B cell (primary cell): ENCODE results near the gene ETNPPL. TPM values are rescaled to one million over a fixed set of nuclear protein-coding genes. Genes with fewer than 3 reads are reported as not detected.

Experiments used
- ATAC-seq: fragments of 200-7000 bp; cut with Tn5 transposase; one replicate; pipeline ENCODE4 v1.10.0; 2021; ENCODE audit warnings: low read depth, mild to moderate bottlenecking, moderate number of reproducible peaks, moderate library complexity
- CTCF ChIA-PET: fragments of 350-600 bp; sonication (Branson Sonifier 250); formaldehyde crosslinking; loops from one replicate; lab custom pipeline; 2021; ENCODE audit warnings: antibody characterized with exemption, inconsistent platforms; lab: Charles Lee
- POLR2A ChIA-PET: fragments of 350-600 bp; sonication (Branson Sonifier 250); formaldehyde crosslinking; loops from one replicate; lab custom pipeline; 2021; ENCODE audit warnings: antibody characterized with exemption; lab: Charles Lee
- DNase-seq: peaks from one replicate; pipeline ENCODE4 v3.0.0; 2013
- H2AFZ ChIP-seq: 2 replicates; pipeline ENCODE4 v1.6.1; 2012; ENCODE audit warnings: mild to moderate bottlenecking, low read depth, low read length; ENCODE audit not compliant: insufficient read depth, poor library complexity, severe bottlenecking
- H3K27ac ChIP-seq, 2 donors: 1 replicate in 1 of 2; 2 replicates in 1 of 2; pipeline ENCODE4 v1.5.1; 2012 to 2013; ENCODE audit warnings: low read length in 2 of 2, mild to moderate bottlenecking in 2 of 2, moderate library complexity in 1 of 2
- H3K27me3 ChIP-seq, 4 experiments: fragments of 200-600 bp in 1 of 4; sonication (generic) in 1 of 4; replicated peaks in 1 of 4; 1 replicate in 2 of 4; 2 replicates in 2 of 4; pipeline versions ENCODE4 v1.6.1 to v1.7.0; 2013 to 2016; ENCODE audit warnings: low read length in 3 of 4, mild to moderate bottlenecking in 2 of 4, mixed read lengths in 1 of 4, moderate library complexity in 1 of 4; ENCODE audit not compliant: insufficient read depth in 4 of 4, control insufficient read depth in 3 of 4; ENCODE audit errors: control extremely low read depth in 1 of 4
- H3K36me3 ChIP-seq, 2 experiments: replicated peaks in 1 of 2; 1 replicate in 1 of 2; 2 replicates in 1 of 2; pipeline versions ENCODE4 v1.6.1 to v1.7.1; 2013; ENCODE audit warnings: low read length in 1 of 2; ENCODE audit not compliant: insufficient read depth in 2 of 2, control insufficient read depth in 1 of 2; ENCODE audit errors: control extremely low read depth in 1 of 2, extremely low read depth in 1 of 2
- H3K4me1 ChIP-seq, 2 donors: fragments of 200-600 bp in 1 of 2; sonication (generic) in 1 of 2; 1 replicate in 1 of 2; 2 replicates in 1 of 2; pipeline versions ENCODE4 v1.5.1 to v1.6.1; 2013 to 2017; ENCODE audit warnings: low read length in 2 of 2; ENCODE audit not compliant: control insufficient read depth in 2 of 2, insufficient read depth in 2 of 2
- H3K4me2 ChIP-seq: replicated peaks from 2 replicates; pipeline ENCODE3; 2012; ENCODE audit warnings: mild to moderate bottlenecking, low read depth, low read length; ENCODE audit not compliant: poor library complexity, severe bottlenecking
- H3K4me3 ChIP-seq, 5 experiments: fragments of 200-600 bp in 1 of 5; sonication (generic) in 1 of 5; 1 replicate in 3 of 5; 2 replicates in 2 of 5; pipeline versions ENCODE4 v1.5.1 to v1.7.0; 2011 to 2016; ENCODE audit warnings: low read length in 4 of 5, mild to moderate bottlenecking in 4 of 5, low read depth in 2 of 5, control low read depth in 1 of 5, moderate library complexity in 1 of 5; ENCODE audit not compliant: insufficient read depth in 1 of 5; ENCODE audit errors: control extremely low read depth in 1 of 5, extremely low read depth in 1 of 5
- H3K79me2 ChIP-seq: fragments of 200-600 bp; sonication (generic); one replicate; pipeline ENCODE4 v1.6.0; 2016; ENCODE audit warnings: low read length; ENCODE audit not compliant: control insufficient read depth, insufficient read depth
- H3K9ac ChIP-seq: fragments of 200-600 bp; sonication (generic); 2 replicates; pipeline ENCODE4 v1.6.1; 2017; ENCODE audit warnings: mild to moderate bottlenecking, low read length, moderate library complexity
- H3K9me3 ChIP-seq, 3 donors: one replicate each; pipeline versions ENCODE4 v1.6.1 to v1.7.1; 2013; ENCODE audit warnings: low read length in 2 of 3; ENCODE audit not compliant: control insufficient read depth in 2 of 3, insufficient read depth in 1 of 3; ENCODE audit errors: control extremely low read depth in 1 of 3
- H4K20me1 ChIP-seq: 2 replicates; pipeline ENCODE4 v1.6.0; 2012; ENCODE audit warnings: mild to moderate bottlenecking, low read length; ENCODE audit not compliant: insufficient read depth, control insufficient read depth, poor library complexity, severe bottlenecking
- H3K27ac Mint-ChIP-seq: one replicate; pipeline ENCODE4 v1.8.0; 2021; ENCODE audit warnings: mixed read lengths
- H3K27me3 Mint-ChIP-seq: one replicate; pipeline ENCODE4 v1.8.0; 2021; ENCODE audit warnings: mixed read lengths
- H3K4me1 Mint-ChIP-seq: one replicate; pipeline ENCODE4 v1.8.0; 2021; ENCODE audit warnings: mixed read lengths
- H3K4me3 Mint-ChIP-seq: one replicate; pipeline ENCODE4 v1.8.0; 2021; ENCODE audit warnings: mixed read lengths
- H3K9me3 Mint-ChIP-seq: one replicate; pipeline ENCODE4 v1.8.0; 2022; ENCODE audit warnings: mixed read lengths; ENCODE audit not compliant: insufficient read depth
- CTCF ChIP-seq: fragments of 200-600 bp; IDR thresholded peaks from one replicate; pipeline ENCODE4 v1.8.0; 2022; ENCODE audit warnings: antibody characterized with exemption, mild to moderate bottlenecking
- EZH2 ChIP-seq: IDR thresholded peaks from 2 replicates; pipeline ENCODE4 v1.6.1; 2012; ENCODE audit warnings: borderline replicate concordance, low read depth, mild to moderate bottlenecking, moderate library complexity, low read length; ENCODE audit not compliant: insufficient read depth, poor library complexity, severe bottlenecking
- WGBS: methylation state at CpG from one replicate; pipeline ENCODE4 v1.1.5; 2013; ENCODE audit warnings: missing lambda C conversion rate; ENCODE audit not compliant: insufficient coverage; 5-methylcytosine and 5-hydroxymethylcytosine counted together
- intact Hi-C: fragments of 100-400 bp; cut with micrococcal nuclease; formaldehyde crosslinking; loops from one replicate; pipeline ENCODE4 v1.10.0; 2022
- polyA plus RNA-seq: library from polyadenylated mRNA; depleted of rRNA; stranded (reverse); fragments of >200 nt; gene quantifications from 2 replicates; pipeline ENCODE4 v1.2.3, GENCODE V29; 2012
- total RNA-seq, 2 donors: library from RNA; stranded (reverse); fragments of 120-200 nt in 1 of 2; gene quantifications; 1 replicate in 1 of 2; 2 replicates in 1 of 2; pipeline versions ENCODE4 v1.2.3 to v1.2.4, GENCODE V29; 2013 to 2022

ETNPPL gene
- total and polyA plus RNA-seq, 2 donors (not counting 1 experiment from before 2014, with no cell fraction given) = not detected

DNA sequence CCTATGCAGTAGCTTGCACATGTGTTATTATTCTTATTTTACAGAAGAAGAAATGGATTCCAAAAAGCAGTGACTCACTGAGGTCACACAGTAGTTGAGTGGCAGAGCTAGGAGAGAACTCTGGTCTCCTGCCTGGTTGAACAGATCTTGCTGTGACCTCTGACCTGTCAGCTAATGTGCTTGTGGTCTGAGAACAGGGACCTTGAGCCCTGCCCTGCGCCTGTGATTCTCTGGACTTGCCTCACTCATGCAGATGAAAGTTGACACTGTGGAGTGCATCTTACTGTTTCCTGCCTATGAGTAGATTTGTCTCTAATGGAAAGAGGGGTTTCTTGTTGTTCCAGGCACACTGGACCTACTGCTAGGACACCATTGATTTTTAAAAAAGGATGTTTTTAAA lies 32.3 kb downstream of the ETNPPL start:
- ATAC-seq = no peak
- H3K36me3 ChIP-seq = no peaks in the 10 kb centered on the region
- no peaks in the 10 kb centered on the region for H3K4me1 ChIP-seq
- H3K27ac ChIP-seq = no peak overlapping the region
- H3K9me3 Mint-ChIP-seq = no peaks in the 10 kb centered on the region
- peaks cover 0 to 5% (median 1%) of the 10 kb centered on the region in 4 experiments for H3K27me3 ChIP-seq
- H3K4me3 ChIP-seq = no peak overlapping the region
- DNase-seq = no peak
- peaks cover 0 to 10% (median 4%) of the 10 kb centered on the region in 3 donors for H3K9me3 ChIP-seq
- no peaks in the 10 kb centered on the region for H3K79me2 ChIP-seq
- no peak overlapping the region for H3K9ac ChIP-seq
- no peak overlapping the region for H3K27ac Mint-ChIP-seq
- ChIA-PET CTCF (no interaction called here), POLR2A (no interaction called here)
- TF ChIP-seq CTCF = no peak
- no peak for TF ChIP-seq EZH2
- H3K4me2 ChIP-seq = no peak overlapping the region
- H3K27me3 Mint-ChIP-seq = peaks cover 12% of the 10 kb centered on the region
- 90% methylated on average over 1 of the region's 1 CpG for WGBS
- no peaks in the 10 kb centered on the region for H4K20me1 ChIP-seq
- H3K4me1 Mint-ChIP-seq = no peaks in the 10 kb centered on the region
- H2AFZ ChIP-seq = no peak overlapping the region
- no peak overlapping the region for H3K4me3 Mint-ChIP-seq
- intact Hi-C loops = no loop called here

- POLR2A ChIA-PET = no interaction called here
Observed at GRCh38 chr4:108729731-108730130, 33.1 kb downstream of the ETNPPL start.

More at GRCh38 chr4:108729731-108730130, 33.1 kb downstream of the ETNPPL start:
- H3K4me3 Mint-ChIP-seq = no peak overlapping the region
- Histone ChIP-seq H3K9ac (no peak overlapping the region), H2AFZ (no peak overlapping the region), H3K79me2 (no peaks in the 10 kb centered on the region), H3K27me3 (peaks cover 0 to 5% (median 1%) of the 10 kb centered on the region in 4 experiments), H3K27ac (no peak overlapping the region), H4K20me1 (no peaks in the 10 kb centered on the region), H3K36me3 (no peaks in the 10 kb centered on the region), H3K4me1 (no peaks in the 10 kb centered on the region), H3K9me3 (peaks cover 0 to 15% (median 4%) of the 10 kb centered on the region in 3 donors), H3K4me3 (no peak overlapping the region), H3K4me2 (no peak overlapping the region)
- no peak for DNase-seq
- ATAC-seq = no peak
- WGBS = no CpG with 5 or more reads among the region's 1 CpG
- H3K9me3 Mint-ChIP-seq = no peaks in the 10 kb centered on the region
- peaks cover 12% of the 10 kb centered on the region for H3K27me3 Mint-ChIP-seq
- intact Hi-C loops = no loop called here
- CTCF ChIA-PET = no interaction called here
- TF ChIP-seq EZH2 (no peak), CTCF (no peak)
- H3K4me1 Mint-ChIP-seq = no peaks in the 10 kb centered on the region
- no peak overlapping the region for H3K27ac Mint-ChIP-seq
